Measurements from ENCODE around the gene THADA. TPM values are rescaled to one million over a fixed set of nuclear protein-coding genes. Genes with fewer than 3 reads are reported as not detected.
"Not testable (repeated sequence)": the region's sequence is repeated elsewhere in the genome, so short reads cannot be mapped to it uniquely, and the experiment has no call there.

The THADA gene
- total RNA-seq, 1 donor from 2014 or later, result 11.0 TPM

DNA sequence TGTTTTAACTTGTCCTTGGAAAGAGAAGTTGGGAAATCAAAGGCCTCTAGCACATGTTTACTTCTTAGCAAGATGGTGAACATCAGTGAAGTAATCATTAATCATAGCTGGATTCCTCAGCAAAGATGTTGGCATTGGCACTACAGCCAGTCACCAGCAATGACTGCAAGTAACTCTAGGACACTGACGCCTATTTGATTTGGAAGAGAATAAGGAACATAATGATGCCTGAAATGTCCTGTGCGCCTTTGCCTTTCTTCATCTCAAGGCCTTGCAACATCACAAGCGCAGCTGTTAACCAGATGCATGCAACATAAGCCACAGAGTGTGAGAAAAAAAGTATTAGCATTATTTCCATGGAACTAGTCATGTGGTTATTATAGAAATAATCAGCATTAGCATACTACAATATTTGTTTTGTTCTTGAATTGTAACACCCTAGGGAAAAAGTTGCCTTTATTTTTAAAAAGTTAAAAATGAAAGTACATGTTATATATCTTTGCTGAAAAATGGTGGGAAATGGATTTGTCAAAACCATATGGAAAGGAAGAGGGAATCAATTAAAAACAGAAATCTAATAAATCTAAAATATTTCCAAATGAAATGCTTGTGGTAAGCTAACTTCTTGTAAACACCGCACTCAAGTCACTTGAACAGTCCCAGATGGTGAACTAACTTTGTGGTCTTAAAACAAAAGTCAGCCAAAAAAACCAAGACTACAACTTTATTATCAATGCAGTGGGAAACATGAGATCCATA lies 55.6 kb downstream of the THADA start:
- TF ChIP-seq, protein P1, sequence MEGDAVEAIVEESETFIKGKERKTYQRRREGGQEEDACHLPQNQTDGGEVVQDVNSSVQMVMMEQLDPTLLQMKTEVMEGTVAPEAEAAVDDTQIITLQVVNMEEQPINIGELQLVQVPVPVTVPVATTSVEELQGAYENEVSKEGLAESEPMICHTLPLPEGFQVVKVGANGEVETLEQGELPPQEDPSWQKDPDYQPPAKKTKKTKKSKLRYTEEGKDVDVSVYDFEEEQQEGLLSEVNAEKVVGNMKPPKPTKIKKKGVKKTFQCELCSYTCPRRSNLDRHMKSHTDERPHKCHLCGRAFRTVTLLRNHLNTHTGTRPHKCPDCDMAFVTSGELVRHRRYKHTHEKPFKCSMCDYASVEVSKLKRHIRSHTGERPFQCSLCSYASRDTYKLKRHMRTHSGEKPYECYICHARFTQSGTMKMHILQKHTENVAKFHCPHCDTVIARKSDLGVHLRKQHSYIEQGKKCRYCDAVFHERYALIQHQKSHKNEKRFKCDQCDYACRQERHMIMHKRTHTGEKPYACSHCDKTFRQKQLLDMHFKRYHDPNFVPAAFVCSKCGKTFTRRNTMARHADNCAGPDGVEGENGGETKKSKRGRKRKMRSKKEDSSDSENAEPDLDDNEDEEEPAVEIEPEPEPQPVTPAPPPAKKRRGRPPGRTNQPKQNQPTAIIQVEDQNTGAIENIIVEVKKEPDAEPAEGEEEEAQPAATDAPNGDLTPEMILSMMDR (conservative IDR thresholded peaks at IDR 0.05; ENCODE audit: low read depth, low read length), result no peak
- no peak overlapping the region for H3K4me3 ChIP-seq (ENCODE audit: low read depth, low read length)
- peak; percentile 83 for DNase-seq (ENCODE audit: low read depth)

DNA sequence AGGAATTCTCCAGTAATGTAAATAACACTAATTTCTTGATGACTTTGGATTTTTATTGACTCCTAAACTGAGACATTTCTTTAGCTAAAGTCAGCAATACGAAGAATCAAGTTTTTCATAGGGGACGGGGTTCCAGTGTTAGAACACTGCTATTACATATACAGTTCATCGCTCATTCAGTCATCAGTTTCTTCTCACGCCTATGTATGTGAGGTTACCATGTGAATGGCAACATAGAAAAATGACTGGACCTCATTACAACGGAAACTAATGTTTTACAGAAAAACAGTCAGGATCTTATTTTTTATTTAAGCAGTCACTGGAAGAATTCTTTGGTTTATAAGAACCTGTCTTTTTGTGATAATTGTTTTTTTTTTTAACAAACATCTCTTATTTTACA lies 56.4 kb downstream of the THADA start:
- DNase-seq (ENCODE audit: low read depth), result no peak
- H3K4me3 ChIP-seq (ENCODE audit: low read depth, low read length), result no peak overlapping the region
- TF ChIP-seq, protein P1 (conservative IDR thresholded peaks at IDR 0.05; ENCODE audit: low read depth, low read length), result no peak

DNA sequence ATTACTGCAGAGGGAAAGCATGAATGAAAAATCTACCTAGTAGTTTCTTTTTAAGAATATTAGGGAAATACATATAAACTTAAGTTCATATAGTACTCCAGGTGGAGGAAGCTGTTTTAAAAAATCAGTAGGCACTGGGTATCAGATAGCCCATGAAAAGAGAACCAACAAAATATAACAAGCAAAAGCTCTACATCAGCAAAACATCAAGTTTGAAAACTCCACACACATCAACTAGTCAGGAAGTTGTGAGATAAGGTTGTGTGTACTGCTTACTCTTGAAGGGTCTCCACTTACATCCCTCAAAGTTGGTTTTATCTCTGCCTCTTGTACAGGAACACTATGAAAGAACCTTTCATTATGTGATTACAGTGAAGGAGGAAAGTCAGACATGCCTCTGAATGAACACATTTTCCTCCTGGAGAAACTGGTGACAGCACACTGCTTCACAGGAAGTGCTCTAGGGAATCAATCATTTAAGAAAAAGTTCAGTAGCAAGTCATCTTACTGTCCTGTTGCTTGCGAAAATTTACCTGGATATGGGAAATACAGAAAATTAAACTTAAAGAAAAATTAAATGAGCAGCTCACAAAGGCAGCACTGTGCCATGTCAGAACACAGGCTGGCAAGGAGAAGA lies 57.7 kb downstream of the THADA start:
- TF ChIP-seq, protein P1 (conservative IDR thresholded peaks at IDR 0.05; ENCODE audit: low read depth, low read length), result no peak
- H3K4me3 ChIP-seq (ENCODE audit: low read depth, low read length), result no peak overlapping the region
- no peak for DNase-seq (ENCODE audit: low read depth)

DNA sequence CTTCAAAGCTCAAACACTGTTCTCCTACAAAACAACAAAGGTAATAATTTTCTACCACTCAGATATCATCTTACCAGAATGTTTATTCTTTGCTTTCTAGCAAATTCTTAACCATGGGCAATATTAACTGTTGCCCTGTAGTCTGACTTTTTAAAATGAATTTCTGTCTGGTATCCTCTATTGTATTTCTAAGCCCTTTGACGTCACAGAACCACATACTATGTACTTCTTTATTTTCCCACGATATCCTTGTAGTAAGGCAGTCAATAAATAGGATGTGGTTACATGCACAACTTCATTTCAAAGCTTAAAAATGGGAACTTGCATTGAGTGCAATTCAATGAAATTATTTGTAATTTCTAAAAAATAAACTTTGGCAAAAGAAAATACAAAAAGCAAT lies 58.7 kb downstream of the THADA start:
- no peak for DNase-seq (ENCODE audit: low read depth)
- TF ChIP-seq, protein P1 (conservative IDR thresholded peaks at IDR 0.05; ENCODE audit: low read depth, low read length), result no peak
- no peak overlapping the region for H3K4me3 ChIP-seq (ENCODE audit: low read depth, low read length)

DNA sequence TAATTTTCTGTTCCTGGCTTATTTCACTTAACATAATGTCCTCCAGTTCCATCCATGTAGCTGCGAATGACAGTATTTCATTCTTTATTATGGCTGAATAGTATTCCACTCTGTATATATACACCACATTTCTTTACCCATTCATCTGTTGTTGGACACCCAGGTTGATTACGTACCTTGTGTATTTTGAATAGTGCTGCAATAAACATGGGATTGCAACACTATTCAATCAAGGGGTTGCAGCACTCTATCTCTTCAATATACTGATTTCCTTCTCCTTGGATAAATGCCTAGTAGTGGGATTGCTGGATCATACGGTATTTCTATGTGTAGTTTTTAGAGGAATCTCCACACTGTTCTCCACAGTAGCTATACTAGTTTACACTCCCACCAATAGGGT lies 61.3 kb downstream of the THADA start:
- no peak overlapping the region for H3K4me3 ChIP-seq (ENCODE audit: low read depth, low read length)
- TF ChIP-seq, protein P1 (conservative IDR thresholded peaks at IDR 0.05; ENCODE audit: low read depth, low read length), result no peak
- no peak for DNase-seq (ENCODE audit: low read depth)

DNA sequence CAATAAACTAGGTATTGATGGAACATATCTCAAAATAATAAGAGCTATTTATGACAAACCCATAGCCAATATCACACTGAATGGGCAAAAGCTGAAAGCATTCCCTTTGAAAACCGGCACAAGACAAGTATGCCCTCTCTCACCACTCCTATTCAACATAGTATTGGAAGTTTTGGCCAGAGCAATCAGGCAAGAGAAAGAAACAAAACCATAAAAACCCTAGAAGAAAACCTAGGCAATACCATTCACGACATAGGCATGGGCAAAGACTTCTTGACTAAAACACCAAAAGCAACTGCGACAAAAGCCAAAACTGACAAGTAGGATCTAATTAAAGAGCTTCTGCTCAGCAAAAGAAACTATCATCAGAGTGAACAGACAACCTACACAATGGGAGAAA lies 63.3 kb downstream of the THADA start:
- H3K4me3 ChIP-seq (ENCODE audit: low read depth, low read length); DNase-seq (ENCODE audit: low read depth): not testable (repeated sequence)

DNA sequence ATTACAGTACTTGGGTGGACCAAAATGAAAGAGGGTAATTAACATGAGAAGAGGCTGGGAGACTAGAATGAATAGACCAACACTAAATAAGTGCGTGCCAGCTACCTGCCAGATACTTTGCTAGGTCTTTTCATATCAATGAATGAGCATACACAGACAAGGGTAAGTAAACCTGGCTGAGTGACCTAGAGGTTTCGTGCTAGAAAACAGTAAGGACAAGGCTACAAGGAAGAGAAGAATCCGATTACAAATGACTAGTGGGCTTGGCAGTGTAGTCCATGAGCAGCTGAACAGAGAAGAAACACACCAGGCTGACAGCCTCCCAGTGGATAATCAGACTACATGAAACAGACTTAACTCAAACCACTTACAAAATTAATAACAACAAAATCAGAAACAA lies 64.6 kb downstream of the THADA start:
- TF ChIP-seq, protein P1 (conservative IDR thresholded peaks at IDR 0.05; ENCODE audit: low read depth, low read length), result no peak
- no peak for DNase-seq (ENCODE audit: low read depth)
- H3K4me3 ChIP-seq (ENCODE audit: low read depth, low read length), result no peak overlapping the region
